ENCODE data around the gene SLC4A4. TPM values are rescaled to one million over a fixed set of nuclear protein-coding genes. Genes with fewer than 3 reads are reported as not detected.

SLC4A4 gene
- total and polyA plus RNA-seq, 8 donors: 17.0 to 55.9 (median 46.0) TPM

DNA sequence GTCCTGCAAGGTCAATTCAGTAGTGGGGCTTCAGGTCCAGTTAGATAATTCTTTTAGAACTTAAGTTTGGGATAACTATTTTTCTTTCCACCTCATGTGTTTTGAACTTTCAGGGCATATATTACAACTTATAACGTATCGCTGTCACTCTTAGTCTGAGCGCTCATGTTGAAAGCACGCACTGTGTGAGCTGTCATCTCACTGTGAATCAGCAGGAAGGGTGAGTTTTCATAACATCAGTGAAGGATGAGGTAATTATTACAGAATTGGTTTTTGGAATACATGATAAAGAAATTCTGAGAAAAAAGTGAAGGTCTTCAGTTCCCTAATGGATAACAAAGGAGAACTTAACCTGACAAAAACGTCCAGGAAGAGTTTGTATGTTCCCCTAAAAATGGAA is 45.1 kb upstream of the SLC4A4 start:
- no peak for ATAC-seq
- TF ChIP-seq CTCF (IDR thresholded peaks at IDR 0.05): no peak
- DNase-seq: no peak
- no peak overlapping the region for H3K4me3 ChIP-seq
- no peaks in the 10 kb centered on the region for H3K9me3 ChIP-seq
- intact Hi-C loops (cut with DNase I): no loop called here
- H3K4me1 ChIP-seq: no peaks in the 10 kb centered on the region
- no peaks in the 10 kb centered on the region for H3K27me3 ChIP-seq
- H3K36me3 ChIP-seq: no peaks in the 10 kb centered on the region
- no peak overlapping the region for H3K27ac ChIP-seq

DNA sequence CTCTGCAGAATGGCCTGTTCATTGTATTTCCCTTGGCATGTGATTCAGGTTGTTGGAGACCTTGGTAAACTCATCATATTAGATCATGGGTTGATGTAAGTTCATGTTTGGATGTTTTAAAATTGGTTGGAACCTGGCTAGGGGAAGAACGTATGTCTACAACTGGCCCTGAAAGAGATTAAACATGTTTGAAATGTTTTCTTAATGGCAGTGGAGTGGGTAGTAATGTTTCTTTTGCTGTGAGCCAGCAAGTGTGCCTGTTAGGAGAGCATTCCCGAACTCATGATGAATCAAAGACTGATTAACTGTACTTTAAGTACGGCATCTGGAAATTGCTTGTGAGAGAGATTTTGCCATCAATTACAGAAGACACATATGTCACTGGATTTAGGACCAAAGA is 44.5 kb upstream of the SLC4A4 start:
- no peak for TF ChIP-seq CTCF (IDR thresholded peaks at IDR 0.05)
- Histone ChIP-seq H3K4me3 (no peak overlapping the region), H3K27me3 (no peaks in the 10 kb centered on the region), H3K4me1 (no peaks in the 10 kb centered on the region), H3K9me3 (no peaks in the 10 kb centered on the region), H3K36me3 (no peaks in the 10 kb centered on the region), H3K27ac (no peak overlapping the region)
- ATAC-seq: no peak
- DNase-seq: no peak
- intact Hi-C loops (cut with DNase I): no loop called here

DNA sequence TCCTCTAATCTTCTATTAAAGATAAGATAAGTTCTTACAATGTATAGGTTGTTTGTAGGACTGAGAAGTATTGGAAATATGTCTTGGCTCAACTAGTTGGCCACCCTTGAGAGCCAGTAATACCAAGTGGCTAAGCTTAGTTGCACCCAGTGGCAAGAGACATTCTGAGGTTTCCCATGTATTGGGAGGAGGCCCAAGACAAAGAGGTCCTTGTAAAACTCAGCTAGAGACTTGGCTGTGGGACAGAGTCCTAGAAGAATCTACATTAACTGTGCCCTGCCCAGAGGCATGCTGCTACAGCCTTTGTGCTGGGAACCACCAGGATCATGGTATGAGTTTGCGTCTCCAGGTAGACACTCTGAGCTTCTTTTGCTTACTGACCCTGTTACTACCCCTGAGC is 41.9 kb upstream of the SLC4A4 start:
- Histone ChIP-seq H3K36me3 (no peaks in the 10 kb centered on the region), H3K4me1 (no peaks in the 10 kb centered on the region), H3K9me3 (no peaks in the 10 kb centered on the region), H3K27me3 (no peaks in the 10 kb centered on the region), H3K4me3 (no peak overlapping the region), H3K27ac (no peak overlapping the region)
- intact Hi-C loops (cut with DNase I): no loop called here
- ATAC-seq (no peak), DNase-seq (no peak)
- no peak for TF ChIP-seq CTCF (IDR thresholded peaks at IDR 0.05)

DNA sequence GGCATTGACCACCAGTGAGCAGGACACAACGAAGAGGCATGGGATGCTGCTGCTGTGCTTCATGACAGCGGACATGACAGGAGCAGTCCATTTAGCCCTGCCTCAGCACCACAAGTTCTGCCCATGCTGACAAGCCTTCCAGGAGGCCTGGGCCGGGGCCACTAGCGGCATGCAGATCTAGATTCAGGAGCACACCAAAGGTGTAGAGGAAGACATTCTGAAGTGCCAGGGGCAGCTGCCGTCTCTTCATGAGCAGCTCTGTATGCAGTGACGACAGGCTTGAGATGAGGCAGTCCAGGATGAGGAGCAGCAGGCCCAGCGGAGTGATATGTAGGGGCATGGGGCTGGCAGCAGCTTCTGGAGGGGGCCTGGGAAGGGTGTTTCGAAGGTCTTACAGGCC is 38.5 kb upstream of the SLC4A4 start:
- intact Hi-C loops (cut with DNase I): no loop called here
- TF ChIP-seq CTCF (IDR thresholded peaks at IDR 0.05): no peak
- H3K36me3 ChIP-seq: no peaks in the 10 kb centered on the region
- H3K27ac ChIP-seq: no peak overlapping the region
- no peaks in the 10 kb centered on the region for H3K9me3 ChIP-seq
- no peaks in the 10 kb centered on the region for H3K27me3 ChIP-seq
- DNase-seq (no peak), ATAC-seq (no peak)
- no peaks in the 10 kb centered on the region for H3K4me1 ChIP-seq
- H3K4me3 ChIP-seq: no peak overlapping the region

GRCh38 chr4:71300964-71301363 is 37.9 kb upstream of the SLC4A4 start:
- intact Hi-C loops (cut with DNase I): no loop called here
- no peak overlapping the region for H3K4me3 ChIP-seq
- H3K27me3 ChIP-seq: no peaks in the 10 kb centered on the region
- H3K36me3 ChIP-seq: no peaks in the 10 kb centered on the region
- H3K27ac ChIP-seq: no peak overlapping the region
- no peak for DNase-seq
- ATAC-seq: no peak
- TF ChIP-seq CTCF (IDR thresholded peaks at IDR 0.05): no peak
- H3K4me1 ChIP-seq: no peaks in the 10 kb centered on the region
- no peaks in the 10 kb centered on the region for H3K9me3 ChIP-seq

All from left lung (tissue), 10 donors.